ENCODE results near the gene KRT72.

Gene KRT72

GRCh38 chr12:52643233-52644077, 42.2 kb upstream of the KRT72 start:
- no peaks in the 10 kb centered on the region for H3K79me2 ChIP-seq (ENCODE audit: insufficient read depth, low read length)
- H3K4me2 ChIP-seq (ENCODE audit: low read length): no peak overlapping the region
- no peaks in the 10 kb centered on the region for H3K9me3 ChIP-seq (ENCODE audit: low read length)
- H3K9me2 ChIP-seq (ENCODE audit: low read depth, low read length): no peaks in the 10 kb centered on the region
- H3K27me3 ChIP-seq (ENCODE audit: insufficient read depth, low read length): no peaks in the 10 kb centered on the region
- H3K4me1 ChIP-seq (ENCODE audit: insufficient read depth, low read length, severe bottlenecking): no peaks in the 10 kb centered on the region
- no peak overlapping the region for H3K9ac ChIP-seq (ENCODE audit: low read length)
- TF ChIP-seq EZH2 (IDR thresholded peaks at IDR 0.05; ENCODE audit: borderline replicate concordance, low read length) (no peak), CTCF (IDR thresholded peaks at IDR 0.05; ENCODE audit: low read length) (no peak)
- no peaks in the 10 kb centered on the region for H3K36me3 ChIP-seq (ENCODE audit: insufficient read depth, low read length)
- no peak overlapping the region for H2AFZ ChIP-seq (ENCODE audit: low read length)
- no peak overlapping the region for H3K27ac ChIP-seq (ENCODE audit: low read depth, low read length, poor library complexity, severe bottlenecking)
- no peak overlapping the region for H3K4me3 ChIP-seq (ENCODE audit: low read depth, low read length, poor library complexity, severe bottlenecking)
- no peaks in the 10 kb centered on the region for H4K20me1 ChIP-seq (ENCODE audit: insufficient read depth, low read length)
- H3F3A ChIP-seq (ENCODE audit: insufficient read depth, low read length): no peaks in the 10 kb centered on the region

DNA sequence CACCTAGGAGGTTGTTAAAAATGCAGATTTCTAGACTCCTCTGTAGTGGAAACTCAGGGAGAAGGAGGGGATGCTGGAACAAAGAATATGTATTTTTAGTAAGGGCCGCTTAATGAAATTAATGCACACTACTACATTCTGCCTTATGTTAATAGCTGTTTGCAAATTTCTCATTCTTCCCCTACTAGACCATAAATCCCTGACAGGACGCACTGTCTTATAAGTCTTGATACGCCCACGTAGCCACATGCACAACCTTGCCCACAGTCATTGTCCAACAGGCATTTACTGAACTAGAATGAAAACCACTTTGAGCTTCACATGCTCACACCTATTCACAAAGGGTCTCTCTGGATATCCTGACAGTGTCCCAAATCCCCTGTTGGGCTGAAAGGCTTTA, 40.2 kb upstream of the KRT72 start:
- no peaks in the 10 kb centered on the region for H3K9me2 ChIP-seq (ENCODE audit: low read depth, low read length)
- no peak overlapping the region for H3K4me3 ChIP-seq (ENCODE audit: low read depth, low read length, poor library complexity, severe bottlenecking)
- no peaks in the 10 kb centered on the region for H3K4me1 ChIP-seq (ENCODE audit: insufficient read depth, low read length, severe bottlenecking)
- H3K4me2 ChIP-seq (ENCODE audit: low read length): no peak overlapping the region
- no peaks in the 10 kb centered on the region for H3K79me2 ChIP-seq (ENCODE audit: insufficient read depth, low read length)
- no peak for TF ChIP-seq CTCF (IDR thresholded peaks at IDR 0.05; ENCODE audit: low read length)
- TF ChIP-seq EZH2 (IDR thresholded peaks at IDR 0.05; ENCODE audit: borderline replicate concordance, low read length): no peak
- no peaks in the 10 kb centered on the region for H3K9me3 ChIP-seq (ENCODE audit: low read length)
- H3K36me3 ChIP-seq (ENCODE audit: insufficient read depth, low read length): no peaks in the 10 kb centered on the region
- H4K20me1 ChIP-seq (ENCODE audit: insufficient read depth, low read length): no peaks in the 10 kb centered on the region
- no peaks in the 10 kb centered on the region for H3F3A ChIP-seq (ENCODE audit: insufficient read depth, low read length)
- H3K27ac ChIP-seq (ENCODE audit: low read depth, low read length, poor library complexity, severe bottlenecking): no peak overlapping the region
- H2AFZ ChIP-seq (ENCODE audit: low read length): no peak overlapping the region
- H3K27me3 ChIP-seq (ENCODE audit: insufficient read depth, low read length): no peaks in the 10 kb centered on the region
- H3K9ac ChIP-seq (ENCODE audit: low read length): no peak overlapping the region

GRCh38 chr12:52637299-52637698, 36.0 kb upstream of the KRT72 start:
- Histone ChIP-seq H3K4me1 (ENCODE audit: insufficient read depth, low read length, severe bottlenecking) (no peaks in the 10 kb centered on the region), H3K27me3 (ENCODE audit: insufficient read depth, low read length) (no peaks in the 10 kb centered on the region)
- no peak for TF ChIP-seq EZH2 (IDR thresholded peaks at IDR 0.05; ENCODE audit: borderline replicate concordance, low read length)
- TF ChIP-seq CTCF (IDR thresholded peaks at IDR 0.05; ENCODE audit: low read length): no peak

More at GRCh38 chr12:52637299-52637698, 36.0 kb upstream of the KRT72 start:
- H3F3A ChIP-seq (ENCODE audit: insufficient read depth, low read length): no peaks in the 10 kb centered on the region
- H2AFZ ChIP-seq (ENCODE audit: low read length): no peak overlapping the region
- no peak overlapping the region for H3K9ac ChIP-seq (ENCODE audit: low read length)
- H3K4me2 ChIP-seq (ENCODE audit: low read length): no peak overlapping the region
- no peaks in the 10 kb centered on the region for H3K9me2 ChIP-seq (ENCODE audit: low read depth, low read length)
- H3K27ac ChIP-seq (ENCODE audit: low read depth, low read length, poor library complexity, severe bottlenecking): no peak overlapping the region
- no peaks in the 10 kb centered on the region for H3K36me3 ChIP-seq (ENCODE audit: insufficient read depth, low read length)
- H3K9me3 ChIP-seq (ENCODE audit: low read length): no peaks in the 10 kb centered on the region
- no peaks in the 10 kb centered on the region for H4K20me1 ChIP-seq (ENCODE audit: insufficient read depth, low read length)
- no peaks in the 10 kb centered on the region for H3K79me2 ChIP-seq (ENCODE audit: insufficient read depth, low read length)
- H3K4me3 ChIP-seq (ENCODE audit: low read depth, low read length, poor library complexity, severe bottlenecking): no peak overlapping the region
